DND-41 (cell line): ENCODE measurements around the gene MANBA.

Experiments
- ATAC-seq: fragments of 200-7000 bp; cut with Tn5 transposase; 3 replicates; pipeline ENCODE4 v1.9.1; 2021; ENCODE audit warnings: low read depth; ENCODE audit not compliant: insufficient read depth
- DNase-seq: peaks from one replicate; pipeline ENCODE4 v3.0.0-alpha.2; 2020
- H2AFZ ChIP-seq: 2 replicates; pipeline ENCODE4 v1.6.0; 2012; ENCODE audit warnings: low read depth, low read length
- H3K27ac ChIP-seq: 2 replicates; pipeline ENCODE4 v1.5.1; 2012; ENCODE audit warnings: low read length, inconsistent platforms
- H3K27me3 ChIP-seq: fragments of 200-600 bp; sonication (generic); 2 replicates; pipeline ENCODE4 v1.6.0; 2012; ENCODE audit warnings: low read length, mild to moderate bottlenecking, inconsistent platforms; ENCODE audit not compliant: insufficient read depth, poor library complexity
- H3K36me3 ChIP-seq: 2 replicates; pipeline ENCODE4 v1.5.1; 2012; ENCODE audit warnings: low read length, inconsistent platforms; ENCODE audit not compliant: insufficient read depth
- H3K4me1 ChIP-seq: 2 replicates; pipeline ENCODE4 v1.5.1; 2012; ENCODE audit warnings: mild to moderate bottlenecking, low read length; ENCODE audit not compliant: insufficient read depth
- H3K4me2 ChIP-seq: 2 replicates; pipeline ENCODE4 v1.6.0; 2012; ENCODE audit warnings: mild to moderate bottlenecking, moderate library complexity, low read length, inconsistent platforms; ENCODE audit not compliant: insufficient read depth
- H3K4me3 ChIP-seq, 2 experiments: fragments of 200-600 bp in 1 of 2; shearing (Covaris generic) in 1 of 2; 2 replicates each; pipeline ENCODE4 v1.5.1; 2012 to 2016; ENCODE audit warnings: inconsistent platforms in 2 of 2, low read length in 2 of 2, mild to moderate bottlenecking in 2 of 2, low read depth in 1 of 2, moderate library complexity in 1 of 2
- H3K79me2 ChIP-seq: 2 replicates; pipeline ENCODE4 v1.6.0; 2012; ENCODE audit warnings: low read length, inconsistent platforms; ENCODE audit not compliant: insufficient read depth
- H3K9ac ChIP-seq: 2 replicates; pipeline ENCODE4 v1.6.0; 2012; ENCODE audit warnings: low read depth, mild to moderate bottlenecking, inconsistent platforms, low read length, moderate library complexity
- H3K9me3 ChIP-seq: 2 replicates; pipeline ENCODE4 v1.5.1; 2012; ENCODE audit warnings: low read length, moderate library complexity, mild to moderate bottlenecking, inconsistent platforms; ENCODE audit not compliant: insufficient read depth, severe bottlenecking
- H4K20me1 ChIP-seq: 2 replicates; pipeline ENCODE4 v1.6.0; 2012; ENCODE audit warnings: low read length; ENCODE audit not compliant: insufficient read depth
- CTCF ChIP-seq: IDR thresholded peaks from 2 replicates; pipeline ENCODE4 v1.5.1; 2012; ENCODE audit warnings: borderline replicate concordance, low read length, moderate library complexity, mild to moderate bottlenecking; ENCODE audit not compliant: poor library complexity, severe bottlenecking; ENCODE audit errors: extremely low read depth
- EZH2 ChIP-seq: IDR thresholded peaks from 3 replicates; pipeline ENCODE4 v1.6.1; 2012; ENCODE audit warnings: borderline replicate concordance, low read depth, mild to moderate bottlenecking, moderate library complexity, low read length, inconsistent platforms; ENCODE audit not compliant: severe bottlenecking

MANBA gene

GRCh38 chr4:102616636-102617035 lies 144.1 kb downstream of the MANBA start:
- DNase-seq (peak; percentile 35), ATAC-seq (peak; percentile 30; the same call in 2 of the 3 replicates)
- Histone ChIP-seq H3K4me1 (no peaks in the 10 kb centered on the region), H3K4me3 (no peak overlapping the region), H3K36me3 (peaks cover 42% of the 10 kb centered on the region), H3K9ac (no peak overlapping the region), H3K79me2 (no peaks in the 10 kb centered on the region), H3K4me2 (no peak overlapping the region), H3K9me3 (no peaks in the 10 kb centered on the region), H2AFZ (no peak overlapping the region), H4K20me1 (no peaks in the 10 kb centered on the region), H3K27ac (no peak overlapping the region), H3K27me3 (no peaks in the 10 kb centered on the region)
- no peak for TF ChIP-seq CTCF
- no peak for TF ChIP-seq EZH2

GRCh38 chr4:102614801-102615200 lies 146.0 kb downstream of the MANBA start:
- DNase-seq = no peak
- Histone ChIP-seq H3K9me3 (no peaks in the 10 kb centered on the region), H3K4me1 (no peaks in the 10 kb centered on the region), H3K27me3 (no peaks in the 10 kb centered on the region), H3K4me2 (no peak overlapping the region), H3K36me3 (peaks cover 59% of the 10 kb centered on the region), H3K9ac (no peak overlapping the region), H4K20me1 (no peaks in the 10 kb centered on the region), H2AFZ (no peak overlapping the region), H3K4me3 (no peak overlapping the region), H3K27ac (no peak overlapping the region), H3K79me2 (no peaks in the 10 kb centered on the region)
- no peak for ATAC-seq
- TF ChIP-seq EZH2 (no peak), CTCF (no peak)

GRCh38 chr4:102612824-102613366 lies 147.9 kb downstream of the MANBA start:
- no peaks in the 10 kb centered on the region for H3K4me1 ChIP-seq
- H3K79me2 ChIP-seq = no peaks in the 10 kb centered on the region
- no peak overlapping the region for H3K9ac ChIP-seq
- no peak overlapping the region for H3K4me2 ChIP-seq
- H3K36me3 ChIP-seq = peaks cover 70% of the 10 kb centered on the region
- no peaks in the 10 kb centered on the region for H4K20me1 ChIP-seq
- H3K4me3 ChIP-seq = no peak overlapping the region
- no peak overlapping the region for H3K27ac ChIP-seq
- DNase-seq (no peak), ATAC-seq (peak; percentile 50; the same call in 2 of the 3 replicates)
- no peaks in the 10 kb centered on the region for H3K9me3 ChIP-seq
- TF ChIP-seq CTCF = no peak
- H2AFZ ChIP-seq = no peak overlapping the region
- no peaks in the 10 kb centered on the region for H3K27me3 ChIP-seq

GRCh38 chr4:102612210-102612609 lies 148.6 kb downstream of the MANBA start:
- H3K27ac ChIP-seq = no peak overlapping the region
- H3K27me3 ChIP-seq = no peaks in the 10 kb centered on the region
- no peak overlapping the region for H3K4me3 ChIP-seq
- H2AFZ ChIP-seq = no peak overlapping the region
- DNase-seq = no peak
- no peak overlapping the region for H3K9ac ChIP-seq
- H3K79me2 ChIP-seq = no peaks in the 10 kb centered on the region
- TF ChIP-seq CTCF (no peak), EZH2 (no peak)
- no peaks in the 10 kb centered on the region for H4K20me1 ChIP-seq
- H3K4me2 ChIP-seq = no peak overlapping the region
- H3K4me1 ChIP-seq = no peaks in the 10 kb centered on the region
- H3K9me3 ChIP-seq = no peaks in the 10 kb centered on the region
- H3K36me3 ChIP-seq = peaks cover 76% of the 10 kb centered on the region
- ATAC-seq = no peak
